GM06990 (cell line): ENCODE data around the gene SCN9A.

Experiments
- DNase-seq: peaks from one replicate; pipeline ENCODE4 v3.0.0-alpha.2; 2011; ENCODE audit not compliant: insufficient read length; ENCODE audit errors: extremely low read depth
- H3K27me3 ChIP-seq: replicated peaks from 2 replicates; pipeline ENCODE4 v1.6.0; 2011; ENCODE audit warnings: low read length; ENCODE audit not compliant: control insufficient read depth, insufficient read depth
- H3K36me3 ChIP-seq: 2 replicates; pipeline ENCODE4 v1.5.1; 2011; ENCODE audit warnings: low read length; ENCODE audit not compliant: control insufficient read depth, insufficient read depth
- H3K4me3 ChIP-seq: replicated peaks from 2 replicates; pipeline ENCODE4 v1.5.1; 2011; ENCODE audit warnings: low read depth, mild to moderate bottlenecking, control low read depth, low read length
- CTCF ChIP-seq: IDR thresholded peaks from 2 replicates; pipeline ENCODE4 v1.5.1; 2011; ENCODE audit warnings: low read length, control low read depth, mild to moderate bottlenecking, inconsistent platforms; ENCODE audit not compliant: insufficient read depth, poor library complexity, severe bottlenecking

The SCN9A gene

GRCh38 chr2:166238176-166238575, 137.6 kb downstream of the SCN9A start:
- Histone ChIP-seq H3K27me3 (no peaks in the 10 kb centered on the region), H3K4me3 (no peak overlapping the region), H3K36me3 (no peaks in the 10 kb centered on the region)
- no peak for TF ChIP-seq CTCF
- no peak for DNase-seq

GRCh38 chr2:166234112-166234846, 141.5 kb downstream of the SCN9A start:
- Histone ChIP-seq H3K36me3 (no peaks in the 10 kb centered on the region), H3K4me3 (no peak overlapping the region), H3K27me3 (no peaks in the 10 kb centered on the region)
- DNase-seq: no peak
- TF ChIP-seq CTCF: no peak

- DNase-seq: no peak
- Histone ChIP-seq H3K27me3 (no peaks in the 10 kb centered on the region), H3K4me3 (no peak overlapping the region), H3K36me3 (no peaks in the 10 kb centered on the region)
- TF ChIP-seq CTCF: no peak
Observed at GRCh38 chr2:166233244-166233643, 142.5 kb downstream of the SCN9A start.

GRCh38 chr2:166230724-166231070, 145.0 kb downstream of the SCN9A start:
- H3K36me3 ChIP-seq: no peaks in the 10 kb centered on the region
- DNase-seq: no peak
- H3K4me3 ChIP-seq: no peak overlapping the region
- TF ChIP-seq CTCF: no peak
- H3K27me3 ChIP-seq: no peaks in the 10 kb centered on the region

- H3K4me3 ChIP-seq: no peak overlapping the region
- TF ChIP-seq CTCF: no peak
- DNase-seq: no peak
- no peaks in the 10 kb centered on the region for H3K36me3 ChIP-seq
- H3K27me3 ChIP-seq: no peaks in the 10 kb centered on the region
Observed at GRCh38 chr2:166230024-166230723, 145.6 kb downstream of the SCN9A start.

- Histone ChIP-seq H3K36me3 (no peaks in the 10 kb centered on the region), H3K4me3 (no peak overlapping the region), H3K27me3 (no peaks in the 10 kb centered on the region)
- no peak for TF ChIP-seq CTCF
- no peak for DNase-seq
Observed at GRCh38 chr2:166229678-166230023, 146.1 kb downstream of the SCN9A start.
